Fibroblast of skin of left quadriceps (primary cell): Measurements from ENCODE around the gene GCNT3.

ENCODE experiments used
- DNase-seq, 2 experiments: peaks; one replicate each; pipeline ENCODE4 v3.0.0-alpha.2; 2013; ENCODE audit warnings: low read depth in 2 of 2

Gene GCNT3, protein sequence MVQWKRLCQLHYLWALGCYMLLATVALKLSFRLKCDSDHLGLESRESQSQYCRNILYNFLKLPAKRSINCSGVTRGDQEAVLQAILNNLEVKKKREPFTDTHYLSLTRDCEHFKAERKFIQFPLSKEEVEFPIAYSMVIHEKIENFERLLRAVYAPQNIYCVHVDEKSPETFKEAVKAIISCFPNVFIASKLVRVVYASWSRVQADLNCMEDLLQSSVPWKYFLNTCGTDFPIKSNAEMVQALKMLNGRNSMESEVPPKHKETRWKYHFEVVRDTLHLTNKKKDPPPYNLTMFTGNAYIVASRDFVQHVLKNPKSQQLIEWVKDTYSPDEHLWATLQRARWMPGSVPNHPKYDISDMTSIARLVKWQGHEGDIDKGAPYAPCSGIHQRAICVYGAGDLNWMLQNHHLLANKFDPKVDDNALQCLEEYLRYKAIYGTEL

DNA sequence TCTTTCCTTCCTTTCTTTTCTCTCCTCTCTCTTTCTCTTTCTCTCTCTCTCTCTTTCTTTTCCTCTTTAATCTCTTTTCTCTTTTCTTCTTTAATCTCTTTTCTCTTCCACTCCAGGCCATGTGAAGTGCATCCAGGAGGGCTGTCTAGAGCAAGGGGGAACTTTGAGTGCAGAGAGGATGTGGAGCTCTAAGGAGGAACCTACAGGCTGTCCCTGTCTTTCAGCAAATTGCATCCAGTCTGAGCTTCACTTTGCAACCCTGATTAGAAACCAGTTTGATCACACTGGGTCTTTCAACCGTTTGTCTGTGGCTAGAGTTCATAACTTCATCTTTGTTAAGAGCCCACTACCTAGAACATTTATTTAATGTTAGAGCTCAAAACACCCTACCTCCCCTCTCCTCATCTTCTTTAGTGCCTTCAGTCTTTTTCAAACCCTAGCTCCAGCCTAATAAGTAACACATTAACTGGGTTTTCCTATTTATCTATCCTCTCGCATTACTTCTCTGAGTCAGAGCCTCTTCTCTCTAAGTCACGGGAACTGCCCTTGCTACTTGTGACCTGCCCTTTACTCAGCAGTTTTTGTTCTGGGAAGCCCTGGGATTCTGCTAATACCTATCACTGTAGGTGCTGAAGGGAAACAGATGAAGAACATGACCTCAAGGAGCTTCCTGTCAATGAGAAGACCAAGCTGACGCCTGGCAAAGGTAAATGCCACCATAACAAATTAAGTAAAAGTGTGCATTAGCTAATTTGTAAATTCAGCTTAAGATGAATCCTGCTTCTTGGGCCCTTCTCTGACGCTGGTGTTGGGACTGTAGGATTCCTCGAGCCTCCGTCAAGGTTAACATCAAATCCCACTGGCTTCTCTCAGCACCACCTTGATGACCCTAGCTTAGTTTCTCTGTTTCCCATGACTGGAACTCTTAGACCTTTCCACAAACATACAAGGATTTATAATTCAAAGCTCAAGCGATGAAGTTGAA, at the start of gene GCNT3:
TSS of gene GCNT3 (plus strand) at position 508 of the 985 bp plus-strand sequence. CDS start 6,456 bp downstream, outside the sequence.
- no peak for DNase-seq

DNA sequence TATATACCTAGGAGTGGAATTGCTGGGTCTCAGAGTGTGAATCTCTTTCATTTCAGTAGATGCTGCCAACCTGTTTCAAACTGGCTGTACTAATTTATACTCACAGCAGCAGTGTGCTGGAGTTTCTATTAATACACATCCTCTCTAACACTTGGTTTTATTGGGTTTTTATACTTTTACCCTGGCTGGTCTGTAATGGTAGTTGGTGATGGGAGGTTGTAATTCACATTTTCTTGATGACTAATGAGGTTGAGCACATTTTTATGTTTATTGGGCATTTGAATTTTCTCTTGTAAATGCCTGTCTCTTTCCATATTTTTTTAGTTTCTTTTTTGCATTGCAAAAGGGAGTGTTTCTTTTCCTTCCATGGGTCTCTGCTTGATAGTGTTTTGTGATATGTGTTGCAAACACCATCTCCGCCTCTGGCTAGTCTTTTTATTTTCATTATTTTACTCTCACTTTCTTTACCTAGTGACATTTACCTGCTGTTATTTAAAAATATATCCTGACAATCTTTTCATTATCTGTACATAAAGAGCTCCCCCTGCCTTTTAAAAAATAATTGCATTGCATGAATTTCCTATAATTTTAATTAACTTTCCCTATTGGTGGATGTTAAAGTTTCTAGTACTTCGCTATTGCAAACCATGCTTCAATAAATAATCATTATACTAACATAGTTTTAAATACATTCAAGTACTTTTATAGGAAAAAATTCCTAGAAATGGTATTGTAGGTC, 49.0 kb upstream of the GCNT3 start:
- no peak for DNase-seq

DNA sequence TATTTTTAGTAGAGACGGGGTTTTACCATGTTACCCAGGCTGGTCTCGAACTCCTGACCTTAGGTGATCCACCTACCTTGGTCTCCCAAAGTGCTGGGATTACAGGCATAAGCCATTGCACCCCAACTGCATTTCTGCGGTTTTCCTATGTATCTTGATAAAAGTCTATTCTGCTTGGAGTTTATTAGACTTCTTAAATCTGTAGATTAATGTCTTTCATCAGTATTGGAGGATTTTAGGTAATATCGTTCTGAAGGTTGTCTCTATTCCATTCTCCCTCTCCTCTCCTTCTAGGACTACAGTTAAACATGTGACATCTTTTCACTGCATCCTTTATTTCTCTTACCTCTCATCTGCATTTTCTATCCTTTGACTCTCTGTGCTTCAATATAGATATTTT, 46.3 kb upstream of the GCNT3 start:
- no peak for DNase-seq

DNA sequence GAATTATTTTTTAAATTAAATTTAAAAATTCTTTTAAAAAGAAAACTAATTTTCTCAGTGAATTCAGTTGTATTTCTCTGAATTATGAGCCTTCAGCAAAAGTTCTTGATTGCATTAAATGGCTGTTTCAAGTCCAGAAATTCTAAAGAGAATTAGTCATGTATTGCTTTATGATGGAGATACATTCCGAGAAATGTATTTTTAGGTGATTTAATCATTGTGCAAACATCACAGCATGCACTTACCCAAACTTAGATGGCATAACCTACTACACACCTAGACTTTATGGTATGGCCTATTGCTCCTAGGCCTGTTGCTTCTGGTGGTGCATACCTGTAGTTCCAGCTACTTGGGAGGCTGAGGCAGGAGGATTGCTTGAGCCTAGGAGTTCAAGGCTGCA, 44.3 kb upstream of the GCNT3 start:
- DNase-seq: no peak

DNA sequence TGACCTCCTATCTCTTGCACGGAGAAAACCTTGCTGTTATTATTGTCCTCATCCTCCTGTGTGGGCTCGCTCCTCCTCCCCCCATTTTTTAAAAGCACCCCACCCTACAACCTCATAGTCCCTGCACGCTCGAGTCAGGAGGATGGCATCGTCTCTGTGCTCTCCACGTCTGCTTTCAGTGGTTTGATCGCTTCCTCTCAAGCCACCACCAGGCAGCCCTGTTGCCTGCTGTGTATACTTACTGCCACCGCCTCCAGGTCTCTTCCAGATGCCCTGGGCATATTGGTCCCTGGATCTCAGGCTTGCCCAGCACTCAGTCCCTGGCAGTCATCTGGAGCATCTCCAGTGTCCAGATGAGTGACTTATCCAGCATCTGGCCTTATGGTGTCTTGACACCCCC, 42.1 kb upstream of the GCNT3 start:
- no peak for DNase-seq

DNA sequence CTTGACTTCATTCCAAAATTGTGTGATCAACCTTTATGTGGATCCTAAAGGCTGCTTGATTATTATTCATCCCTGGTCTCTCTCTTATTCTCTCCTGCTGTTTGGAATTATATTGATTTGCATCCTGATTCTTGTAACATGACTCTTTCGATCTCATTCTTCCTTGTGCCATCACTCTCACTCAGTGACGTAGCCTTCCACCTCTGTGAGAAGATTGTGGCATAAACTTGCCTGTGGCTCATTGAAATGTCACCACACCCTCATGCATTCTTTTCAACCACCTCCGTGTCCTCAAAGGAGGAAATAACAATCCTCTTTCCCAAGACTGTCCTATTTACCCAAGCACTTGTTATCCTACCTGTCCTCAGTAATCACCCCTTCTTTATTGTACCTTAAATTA, 41.3 kb upstream of the GCNT3 start:
- DNase-seq: no peak

DNA sequence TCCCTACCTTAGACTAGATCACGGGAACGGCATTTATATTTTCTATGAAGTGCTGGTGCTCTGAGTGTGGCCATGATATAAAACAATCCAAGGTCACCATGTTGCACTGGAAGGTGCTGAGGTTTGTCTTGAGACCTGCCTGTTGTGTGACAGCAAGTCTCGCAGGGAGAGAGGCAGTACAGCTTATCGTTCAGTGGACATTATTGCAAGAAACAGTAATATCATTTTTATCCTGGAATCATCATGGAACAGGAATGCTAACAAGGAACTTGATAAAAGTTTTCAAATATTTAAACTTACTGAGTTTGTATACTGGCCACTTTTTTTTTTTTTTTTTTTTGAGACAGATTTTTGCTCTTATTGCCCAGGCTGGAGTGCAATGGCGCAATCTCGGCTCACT, 40.0 kb upstream of the GCNT3 start:
- DNase-seq: no peak

DNA sequence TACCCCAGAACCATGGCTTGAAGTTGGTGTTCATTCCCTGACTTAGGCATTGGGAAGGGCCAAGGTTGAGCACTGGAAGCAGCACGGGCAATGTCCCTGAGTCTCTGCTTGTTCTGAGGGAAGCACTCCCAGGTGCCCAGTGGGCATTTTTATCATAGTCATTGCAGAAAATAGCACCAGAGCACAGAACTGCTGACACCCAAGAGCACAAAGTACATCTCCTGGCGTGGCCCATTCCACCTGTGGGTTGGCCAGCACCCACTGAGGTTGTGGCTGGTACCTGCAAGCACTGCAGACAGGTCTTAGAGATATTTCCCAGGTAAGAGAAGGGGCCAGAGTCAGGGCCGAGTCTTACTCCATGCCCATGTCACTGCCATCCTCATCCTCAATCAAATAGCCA, 28.5 kb upstream of the GCNT3 start:
- no peak for DNase-seq

DNA sequence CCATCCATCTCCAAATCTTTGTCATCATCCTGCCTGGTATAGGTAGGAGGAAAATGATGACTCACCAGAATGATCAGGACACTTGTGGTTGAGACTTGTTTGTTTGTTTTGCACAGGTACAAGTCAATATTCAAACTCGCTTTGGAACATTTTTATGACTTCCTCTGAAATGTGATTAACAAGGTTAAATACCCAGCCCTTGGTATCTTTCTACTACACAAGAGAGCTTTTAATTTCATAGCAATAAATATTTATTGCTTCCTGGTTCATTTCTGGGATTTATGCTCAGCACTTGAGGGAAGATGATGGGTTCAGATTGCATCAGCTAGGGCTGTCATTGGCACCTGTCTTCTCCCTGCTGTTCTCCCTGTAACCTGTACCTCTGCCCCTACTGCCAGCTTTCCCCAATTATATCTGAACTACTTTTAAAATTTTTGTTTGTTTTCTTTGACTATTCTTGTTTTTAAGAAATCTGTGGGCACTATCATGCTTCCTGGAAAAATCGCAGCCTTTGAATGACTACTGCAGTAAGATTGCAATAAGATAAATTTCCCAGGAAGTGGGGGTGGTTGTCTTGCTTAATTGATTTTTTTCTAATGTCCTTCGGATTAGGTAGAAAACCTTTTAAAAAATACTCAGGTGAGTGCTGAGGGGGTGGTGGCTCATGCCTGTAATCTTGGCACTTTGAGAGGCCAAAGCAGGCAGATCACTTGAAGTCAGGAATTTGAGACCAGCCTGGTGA, 24.3 kb upstream of the GCNT3 start:
- no peak for DNase-seq

DNA sequence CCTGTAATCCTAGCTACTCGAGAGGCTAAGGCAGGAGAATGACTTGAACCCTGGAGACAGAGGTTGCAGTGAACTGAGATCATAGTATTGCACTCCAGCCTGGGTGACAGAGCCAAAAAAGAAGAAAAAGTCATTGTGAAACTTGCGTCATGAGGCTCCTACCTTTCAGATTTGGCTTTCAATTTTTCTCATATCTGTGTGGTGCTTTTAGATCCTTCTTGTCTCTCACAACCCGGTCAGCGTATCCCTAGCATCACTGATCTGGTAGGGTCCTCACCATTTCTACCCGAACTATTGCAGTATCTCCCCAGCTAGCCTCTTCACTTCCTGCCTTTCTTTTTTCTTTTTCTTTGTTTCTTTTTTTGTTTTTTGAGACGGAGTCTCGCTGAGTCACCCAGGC, 21.6 kb upstream of the GCNT3 start:
- no peak for DNase-seq

DNA sequence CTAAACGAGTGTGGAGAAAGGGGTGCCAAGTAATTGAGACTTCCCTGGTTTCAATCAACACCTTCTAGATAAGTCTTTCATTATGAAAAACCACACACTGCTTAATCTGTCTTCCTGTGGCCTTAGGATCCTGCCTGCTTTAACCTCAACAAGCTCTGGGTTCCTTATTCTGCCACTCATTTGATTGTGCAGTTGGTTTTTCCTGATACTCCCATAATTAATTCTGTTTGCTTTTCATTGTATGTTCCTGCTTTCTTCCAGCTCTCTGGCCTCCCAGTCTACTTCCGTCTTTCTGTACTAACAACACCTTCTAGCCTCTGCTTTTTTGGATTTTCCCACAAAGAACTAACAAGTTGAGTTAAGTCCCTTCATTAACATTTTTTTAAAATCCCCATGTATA, 20.2 kb upstream of the GCNT3 start:
- no peak for DNase-seq

DNA sequence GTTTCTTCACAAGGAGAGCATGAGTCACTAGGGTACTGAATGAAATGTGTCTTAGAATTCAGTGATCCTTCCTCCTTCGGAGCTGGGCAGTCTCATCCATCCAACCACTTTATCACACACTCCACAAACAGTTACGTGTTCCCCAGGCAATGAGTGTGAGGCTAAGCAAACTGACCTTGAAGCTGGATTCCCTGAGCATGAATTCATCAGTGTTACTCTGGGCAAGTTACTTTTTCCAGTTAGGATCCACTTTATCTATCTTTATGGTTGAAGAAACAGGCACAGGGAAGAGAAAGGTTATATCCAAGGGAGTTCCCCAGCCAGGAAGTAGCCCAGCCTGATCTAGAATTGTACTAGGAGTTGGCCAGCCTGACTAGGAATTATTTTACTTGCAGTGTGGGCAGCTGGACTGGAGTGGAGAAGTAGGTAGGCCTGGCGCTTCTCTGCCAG, 17.1 kb upstream of the GCNT3 start:
- DNase-seq: no peak

DNA sequence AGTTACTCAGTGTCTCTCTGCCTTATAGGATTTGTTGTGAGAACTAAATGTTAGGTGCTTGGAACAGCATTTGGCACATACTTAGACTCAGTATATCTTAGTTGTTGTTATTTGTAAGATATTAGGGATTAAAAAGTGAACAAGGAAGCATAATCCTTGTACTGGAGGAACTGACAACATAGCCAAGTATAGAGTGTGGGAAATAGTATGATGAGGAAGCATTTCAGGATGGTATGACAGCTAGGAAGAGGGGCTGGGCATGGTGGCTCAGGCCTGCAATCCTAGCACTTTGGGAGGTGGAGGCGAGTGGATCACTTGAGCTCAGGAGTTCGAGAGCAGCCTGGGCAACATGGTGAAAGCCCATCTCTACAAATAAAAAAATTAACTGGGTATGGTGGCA, 16.6 kb upstream of the GCNT3 start:
- no peak for DNase-seq

DNA sequence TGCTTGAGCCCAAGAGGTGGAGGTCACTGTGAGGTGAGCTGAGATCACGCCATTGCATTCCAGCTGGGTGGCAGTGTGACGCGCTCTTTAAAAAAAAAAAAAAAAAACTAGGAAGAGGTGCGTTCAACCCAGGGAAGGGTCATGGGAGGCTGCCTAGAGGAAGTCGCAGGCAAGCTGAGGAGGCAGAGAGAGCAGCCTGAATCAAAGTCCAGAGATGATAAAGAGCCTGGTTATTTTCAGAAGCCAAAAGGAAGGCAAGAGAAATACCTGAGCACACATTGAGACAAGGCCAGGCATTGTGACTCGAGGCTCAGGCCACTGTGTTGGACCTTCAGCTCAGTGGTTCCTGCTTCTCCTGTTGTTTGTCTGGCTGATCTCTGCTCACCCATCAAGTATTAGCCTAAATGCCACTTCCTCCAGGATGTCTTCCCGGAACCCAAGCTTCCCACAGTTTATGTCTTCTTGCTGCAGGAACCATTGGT, 16.1 kb upstream of the GCNT3 start:
- no peak for DNase-seq

DNA sequence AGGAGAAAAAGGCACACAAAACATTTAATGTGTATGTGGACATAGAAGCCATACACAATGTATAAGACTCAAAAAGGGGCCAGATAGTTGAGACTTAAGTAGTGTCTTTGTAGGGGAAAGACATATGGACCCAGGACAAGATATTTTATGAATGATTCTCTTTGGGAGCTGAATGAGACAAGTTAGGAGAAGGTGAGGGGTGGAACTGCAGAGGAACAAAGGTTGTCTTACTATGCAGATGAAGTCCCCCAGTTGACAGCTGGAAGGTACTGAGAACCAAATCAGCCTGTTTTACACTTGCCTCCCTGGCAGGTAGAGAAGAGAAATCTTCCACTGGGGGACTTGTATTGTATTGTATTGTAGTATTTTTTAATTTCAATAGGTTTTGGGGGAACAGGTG, 14.9 kb upstream of the GCNT3 start:
- no peak for DNase-seq

DNA sequence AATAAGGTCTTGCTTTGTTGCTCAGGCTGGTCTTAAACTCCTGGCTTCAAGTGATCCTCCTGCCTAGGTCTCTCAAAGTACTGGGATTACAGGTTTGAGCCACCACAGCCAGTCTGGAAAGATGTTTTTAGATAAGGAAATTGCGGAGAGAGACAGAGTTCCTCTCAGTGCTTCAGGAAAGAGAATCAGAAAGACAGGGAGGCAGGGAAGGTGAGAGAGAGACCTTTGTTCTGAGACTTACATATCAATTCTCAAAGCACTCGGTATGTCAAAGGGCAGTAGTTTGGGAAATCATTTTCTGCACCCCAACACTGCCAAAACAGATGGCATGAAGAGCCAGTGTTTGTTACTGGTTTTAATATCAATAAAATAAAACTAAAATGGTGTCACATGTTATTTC, 13.1 kb upstream of the GCNT3 start:
- DNase-seq: no peak

DNA sequence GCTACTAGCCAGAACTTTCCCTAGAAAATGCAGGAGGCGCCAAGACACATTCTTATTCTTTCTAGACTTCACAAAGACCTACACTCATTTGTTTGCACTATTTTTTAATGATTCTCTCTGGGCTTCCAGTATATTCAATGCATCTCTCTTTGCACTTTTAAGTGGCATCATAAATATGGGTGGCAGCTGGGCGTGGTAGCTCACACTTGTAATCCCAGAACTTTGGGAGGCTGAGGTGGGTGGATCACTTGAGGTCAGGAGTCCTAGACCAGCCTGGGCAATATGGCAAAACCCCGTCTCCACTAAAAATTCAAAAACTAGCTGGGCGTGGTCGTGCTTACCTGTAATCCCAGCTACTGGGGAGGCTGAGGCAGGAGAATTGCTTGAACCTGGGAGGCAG, 5.6 kb upstream of the GCNT3 start:
- no peak for DNase-seq

DNA sequence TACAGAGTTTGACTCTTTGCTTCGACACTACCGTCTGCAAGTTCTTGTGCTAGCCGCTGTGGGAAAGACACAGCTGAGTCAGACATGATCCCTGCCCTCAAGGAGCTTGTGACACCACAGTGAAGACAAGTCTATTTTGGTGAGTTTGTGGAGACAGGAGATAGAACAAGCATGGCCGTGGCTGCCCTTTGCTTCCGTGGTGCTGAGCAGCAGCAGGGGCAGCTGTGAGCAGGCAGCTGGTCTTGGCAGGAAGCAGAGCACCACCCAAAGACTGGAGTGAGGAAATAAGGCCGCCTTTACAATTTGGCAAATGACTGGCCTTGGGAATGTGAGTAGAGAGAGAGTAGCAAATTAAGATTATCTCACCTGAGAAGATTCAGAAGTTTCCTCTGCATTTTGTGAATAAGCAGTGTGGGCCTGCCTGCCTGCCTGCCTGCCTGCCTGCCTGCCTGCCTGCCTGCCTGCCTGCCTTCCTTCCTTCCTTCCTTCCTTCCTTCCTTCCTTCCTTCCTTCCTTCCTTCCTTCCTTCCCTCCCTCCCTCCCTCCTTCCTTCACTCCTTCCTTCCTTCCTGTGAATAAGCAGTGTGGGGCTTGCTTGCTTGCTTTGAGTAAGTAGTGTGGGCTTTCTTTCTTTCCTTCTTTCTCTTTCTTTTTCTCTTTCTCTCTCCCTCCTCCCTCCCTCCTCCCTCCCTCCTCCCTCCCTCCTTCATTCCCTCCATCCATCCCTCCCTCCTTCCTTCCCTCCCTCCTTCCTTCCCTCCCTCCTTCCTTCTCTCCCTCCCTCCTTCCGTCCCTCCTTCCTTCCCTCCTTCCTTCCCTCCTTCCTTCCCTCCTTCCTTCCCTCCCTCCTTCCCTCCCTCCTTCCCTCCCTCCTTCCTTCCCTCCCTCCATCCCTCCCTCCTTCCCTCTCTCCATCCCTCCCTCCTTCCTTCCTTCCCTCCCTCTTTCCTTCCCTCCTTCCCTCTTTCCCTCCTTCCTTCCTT, 1.6 kb upstream of the GCNT3 start:
- no peak for DNase-seq

DNA sequence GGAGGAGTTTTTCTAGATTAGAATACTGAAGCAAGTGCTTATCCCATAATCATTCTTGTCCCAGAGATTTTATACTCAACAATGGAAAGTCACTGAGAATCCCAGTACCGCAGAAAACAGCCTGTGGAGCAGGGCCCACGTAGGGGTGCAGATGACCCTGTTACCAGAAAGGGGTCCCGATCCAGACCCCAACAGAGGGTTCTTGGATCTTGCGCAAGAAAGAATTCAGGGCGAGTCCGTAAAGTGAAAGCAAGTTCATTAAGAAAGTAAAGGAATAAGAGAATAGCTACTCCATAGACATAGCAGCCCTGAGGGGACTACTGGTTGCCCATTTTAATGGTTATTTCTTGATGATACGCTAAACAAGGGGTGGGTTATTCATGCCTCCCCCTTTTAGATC, 2.6 kb downstream of the GCNT3 start:
- no peak for DNase-seq

DNA sequence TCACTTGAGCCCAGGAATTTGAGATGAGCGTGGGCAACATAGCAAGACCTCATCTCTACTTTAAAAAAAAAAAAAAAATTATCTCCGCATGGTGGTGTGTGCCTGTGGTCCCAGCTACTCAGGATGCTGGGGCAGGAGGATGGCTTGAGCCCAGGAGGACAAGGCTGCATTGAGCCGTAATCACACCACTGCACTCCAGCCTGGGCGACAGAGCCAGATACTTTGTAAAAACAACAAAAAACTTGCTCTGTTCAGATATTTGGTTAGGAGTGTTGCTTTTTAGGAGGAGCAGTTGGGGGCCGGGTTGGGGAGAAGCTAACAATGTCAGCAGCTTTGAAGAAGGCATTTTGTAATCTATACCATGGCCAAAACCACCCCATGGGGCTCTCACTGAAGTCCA, 4.1 kb downstream of the GCNT3 start:
- DNase-seq: no peak
